Measurements from ENCODE around the gene PPIL4.
"Not testable (repeated sequence)": the region's sequence is repeated elsewhere in the genome, so short reads cannot be mapped to it uniquely, and the experiment has no call there.

PPIL4 gene

DNA sequence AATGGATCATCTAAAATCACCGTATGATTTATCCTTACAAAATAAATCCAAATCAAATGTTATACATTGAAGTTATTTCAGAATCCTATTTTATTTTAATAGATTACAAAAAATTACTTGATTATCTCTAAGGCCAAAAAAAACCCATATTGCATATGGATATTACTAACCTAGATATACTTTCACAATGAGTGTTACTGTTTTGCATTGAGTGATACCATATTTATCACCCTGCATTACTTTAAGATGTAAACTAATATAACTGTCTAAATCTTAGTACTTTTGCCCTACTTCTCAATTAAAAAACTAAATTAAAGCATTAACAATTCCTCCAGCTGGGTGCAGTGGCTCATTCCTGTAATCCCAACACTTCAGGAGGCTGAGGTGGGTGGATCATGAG lies 11.1 kb downstream of the PPIL4 start:
- DNase-seq (ENCODE audit: low read depth, low spot score): no peak
- H3K27ac ChIP-seq: no peak overlapping the region

DNA sequence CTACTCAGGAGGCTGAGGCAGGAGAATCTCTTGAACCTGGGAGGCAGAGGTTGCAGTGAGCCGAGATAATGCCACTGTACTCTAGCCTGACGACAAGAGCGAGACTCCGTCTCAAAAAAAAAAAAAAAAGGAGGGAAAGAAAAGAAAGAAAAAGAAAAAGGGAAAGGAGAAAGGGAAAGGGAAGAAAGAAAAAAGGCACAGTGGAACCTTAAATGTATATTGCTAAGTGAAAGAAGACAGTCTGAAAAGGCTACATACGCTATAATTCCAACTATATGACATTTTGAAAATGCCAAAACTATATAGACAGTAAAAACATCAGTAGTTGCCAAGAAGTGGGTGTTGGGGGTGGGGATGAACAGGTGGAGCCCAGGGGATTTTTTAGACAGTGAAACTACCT lies 16.2 kb downstream of the PPIL4 start:
- no peak for DNase-seq (ENCODE audit: low read depth, low spot score)
- no peak overlapping the region for H3K27ac ChIP-seq

DNA sequence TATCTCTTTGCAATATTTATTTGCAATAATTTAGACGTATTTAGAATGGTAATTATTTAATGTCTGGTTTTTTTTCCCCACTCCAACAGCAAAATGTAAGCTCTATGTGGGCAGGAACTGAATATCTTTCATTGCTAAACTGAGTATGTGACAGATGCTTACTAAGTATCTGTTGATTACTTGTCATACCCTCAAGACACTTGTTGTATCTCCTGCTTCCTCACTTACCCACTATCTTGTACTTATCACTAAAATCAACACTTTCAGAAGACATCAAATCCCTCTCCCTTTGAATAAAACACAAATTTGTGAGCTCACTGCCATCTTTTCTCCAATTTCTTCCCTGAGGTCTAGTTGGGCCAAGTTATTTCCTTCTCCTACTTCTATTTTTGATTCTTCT lies 30.3 kb downstream of the PPIL4 start:
- DNase-seq (ENCODE audit: low read depth, low spot score): no peak
- no peak overlapping the region for H3K27ac ChIP-seq

DNA sequence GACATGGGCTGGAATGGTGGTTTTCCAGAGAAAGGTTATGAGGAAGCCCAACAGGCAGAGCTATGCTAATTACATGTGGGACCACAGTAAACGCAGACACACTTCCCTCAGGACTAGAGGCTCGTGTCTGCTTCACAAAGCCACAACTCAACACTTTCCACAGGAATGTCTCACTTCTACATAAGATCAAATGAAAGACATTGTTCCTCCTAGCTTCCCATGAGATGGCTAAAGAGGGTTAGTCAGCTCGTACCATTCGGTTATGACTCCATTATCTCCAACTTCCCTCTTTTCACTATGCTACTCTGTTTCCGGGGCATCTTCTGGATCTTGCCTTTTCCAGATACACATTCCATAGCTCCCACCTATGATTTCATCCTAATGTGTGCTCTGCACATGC lies 31.9 kb downstream of the PPIL4 start:
- no peak for DNase-seq (ENCODE audit: low read depth, low spot score)
- H3K27ac ChIP-seq: no peak overlapping the region

DNA sequence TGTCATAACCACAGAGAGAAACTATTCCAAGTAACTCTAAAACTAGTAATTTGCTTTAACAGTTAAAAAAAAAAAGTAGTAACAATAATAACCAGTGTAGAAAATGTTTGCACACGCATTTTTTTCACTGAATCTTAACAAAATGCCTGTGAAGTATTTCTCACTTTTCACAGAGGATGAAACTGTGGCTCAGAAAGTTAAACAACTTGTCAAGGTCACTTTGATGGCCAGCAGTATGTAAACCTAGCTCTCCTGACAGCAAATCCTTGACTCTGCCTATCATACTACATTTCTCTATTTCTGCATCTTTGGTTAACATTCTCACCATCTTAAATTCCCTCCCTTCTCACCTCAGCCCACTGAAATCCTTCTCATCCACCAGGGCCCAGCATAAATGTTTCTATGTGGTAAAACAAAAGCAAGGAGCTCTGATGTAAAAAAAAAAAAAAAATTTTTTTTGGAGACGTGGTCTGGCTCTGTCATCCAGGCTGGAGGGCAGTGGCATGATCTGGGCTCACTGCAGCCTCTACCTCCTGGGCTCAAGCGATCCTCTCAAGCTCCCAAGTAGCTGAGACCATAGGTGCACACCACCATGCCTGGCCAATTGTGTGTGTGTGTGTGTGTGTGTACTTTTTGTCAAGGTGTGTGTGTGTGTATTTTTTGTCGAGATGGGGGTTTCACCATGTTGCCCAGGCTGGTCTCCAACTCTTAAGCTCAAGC lies 34.9 kb downstream of the PPIL4 start:
- DNase-seq (ENCODE audit: low read depth, low spot score): no peak
- H3K27ac ChIP-seq: no peak overlapping the region

DNA sequence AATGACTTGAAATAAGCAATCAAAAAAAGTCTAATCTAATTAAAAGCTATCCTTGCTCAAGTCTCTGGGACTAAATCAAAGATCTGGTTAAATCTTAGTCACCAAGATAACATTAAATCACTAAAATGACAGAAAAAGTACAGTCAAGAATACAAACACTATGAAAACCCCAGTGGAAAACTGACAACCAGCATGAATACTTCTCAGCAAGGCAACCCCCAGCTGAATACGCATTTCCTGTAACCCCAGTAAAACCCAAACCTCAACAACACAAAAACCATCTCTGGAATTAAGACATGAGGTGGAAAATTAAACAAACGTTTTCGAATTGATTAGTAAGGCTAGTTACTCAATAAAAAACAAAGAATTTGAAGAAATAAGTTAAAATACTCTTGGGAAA lies 37.4 kb downstream of the PPIL4 start:
- H3K27ac ChIP-seq: no peak overlapping the region
- no peak for DNase-seq (ENCODE audit: low read depth, low spot score)

DNA sequence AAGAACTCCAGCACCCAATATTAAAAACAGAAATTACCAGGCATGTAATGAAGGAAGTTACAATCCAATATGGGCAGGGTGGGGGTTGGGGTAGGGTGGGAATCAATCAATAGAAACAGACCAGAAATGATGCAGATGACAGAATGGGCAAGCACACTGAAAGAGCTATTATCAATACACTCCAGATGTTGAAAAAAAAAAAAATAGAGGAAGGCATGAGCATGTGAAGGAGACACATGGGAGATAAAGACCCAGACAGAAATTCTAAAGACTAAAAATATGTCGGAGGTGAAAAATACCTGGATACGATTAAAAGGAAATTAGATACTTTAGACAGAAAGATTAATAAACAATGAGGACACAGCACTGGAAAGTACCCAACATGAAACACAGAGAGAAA lies 42.0 kb downstream of the PPIL4 start:
- no peak overlapping the region for H3K27ac ChIP-seq
- DNase-seq (ENCODE audit: low read depth, low spot score): no peak

DNA sequence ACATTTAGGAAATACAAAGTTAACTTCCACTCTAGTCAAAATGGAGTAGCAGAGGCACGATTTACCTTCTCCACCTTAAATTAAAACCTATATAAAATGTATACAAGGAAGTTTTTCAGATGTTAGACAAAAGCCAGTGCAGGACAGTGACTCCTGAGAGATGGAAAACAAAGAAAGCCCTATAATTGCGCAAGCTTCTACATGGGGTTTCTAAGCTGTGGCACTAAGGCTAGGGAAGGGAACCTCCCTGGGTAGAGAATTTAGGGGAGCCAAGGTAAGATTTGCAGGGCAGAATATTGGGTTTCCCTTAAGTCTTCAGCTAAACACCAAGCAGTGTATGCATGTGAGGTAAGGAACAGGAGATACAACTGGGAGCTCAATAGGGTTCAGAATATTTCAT lies 42.6 kb downstream of the PPIL4 start:
- DNase-seq (ENCODE audit: low read depth, low spot score): no peak
- no peak overlapping the region for H3K27ac ChIP-seq

DNA sequence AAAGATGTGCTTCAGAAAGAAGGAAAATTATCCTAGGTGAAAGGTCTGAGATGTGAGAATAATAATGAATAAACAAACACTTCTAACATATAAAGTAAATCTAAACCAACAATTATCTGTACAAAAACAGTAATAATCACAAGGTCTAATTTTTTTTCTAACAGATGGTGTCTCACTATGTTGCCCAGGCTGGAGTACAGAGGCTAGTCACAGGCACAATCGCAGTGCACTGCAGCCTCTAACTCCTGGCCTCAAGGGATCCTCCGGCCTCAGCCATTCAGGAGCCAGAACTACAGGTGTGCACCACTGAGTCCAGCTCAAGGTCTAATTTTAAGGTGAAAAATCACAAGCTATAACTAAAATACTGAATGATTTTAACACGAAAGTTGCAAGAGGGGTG lies 44.1 kb downstream of the PPIL4 start:
- DNase-seq (ENCODE audit: low read depth, low spot score): no peak
- H3K27ac ChIP-seq: no peak overlapping the region

DNA sequence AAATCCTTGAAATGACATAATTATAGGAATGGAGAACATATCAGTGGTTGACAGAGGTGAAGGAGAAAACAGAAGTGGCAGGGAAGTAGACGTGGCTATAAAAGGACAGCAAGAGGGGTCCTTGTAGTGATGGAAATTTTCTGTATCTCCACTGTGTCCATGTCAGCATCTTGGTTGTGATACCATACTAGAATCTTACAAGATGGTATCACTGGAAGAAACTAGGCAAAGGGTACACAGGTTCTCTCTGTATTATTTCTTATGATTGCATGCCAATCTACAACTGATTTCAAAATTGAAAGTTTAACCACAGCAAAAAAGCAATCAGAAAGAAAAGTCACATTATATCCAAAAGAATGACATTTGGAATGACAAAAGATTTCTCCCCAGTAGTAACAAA lies 44.6 kb downstream of the PPIL4 start:
- no peak for DNase-seq (ENCODE audit: low read depth, low spot score)
- H3K27ac ChIP-seq: no peak overlapping the region

DNA sequence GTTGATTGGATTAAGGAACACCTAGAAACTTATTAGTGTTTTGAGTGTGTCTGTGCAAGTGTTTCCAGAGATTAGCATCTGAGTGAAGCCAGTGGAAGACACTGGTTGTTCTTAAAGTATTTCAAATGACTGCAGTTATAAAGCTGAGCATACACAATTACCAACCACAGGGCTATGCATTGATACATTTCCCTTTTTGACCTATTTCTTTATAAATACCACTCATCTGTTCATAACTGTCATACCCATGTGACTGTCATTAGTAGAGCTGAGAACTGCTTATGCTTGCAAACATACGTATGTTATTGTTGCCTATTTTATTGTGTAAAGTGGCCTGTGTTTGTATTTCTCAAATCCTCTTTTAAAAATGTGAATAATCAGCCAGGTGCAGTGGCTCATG lies 45.7 kb downstream of the PPIL4 start:
- no peak overlapping the region for H3K27ac ChIP-seq
- DNase-seq (ENCODE audit: low read depth, low spot score): no peak

DNA sequence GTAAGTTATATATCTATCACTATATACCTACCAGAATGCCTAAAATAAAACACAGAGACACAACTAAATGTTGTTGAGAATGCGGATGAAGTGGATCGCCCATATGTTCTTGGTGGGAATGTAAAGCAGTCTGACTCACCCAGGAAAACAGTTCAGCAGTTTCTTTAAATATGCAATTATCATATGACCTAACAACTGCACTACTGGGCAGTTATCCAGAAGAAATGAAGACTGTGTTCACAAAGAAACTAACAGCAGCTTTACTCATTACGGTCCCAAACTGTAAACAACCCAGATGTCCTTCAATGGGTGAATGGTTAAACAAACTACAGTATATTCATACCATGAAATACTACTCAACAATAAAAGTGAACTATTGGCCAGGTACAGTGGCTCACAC lies 46.8 kb downstream of the PPIL4 start:
- H3K27ac ChIP-seq: no peak overlapping the region
- peak; percentile 33 for DNase-seq (ENCODE audit: low read depth, low spot score)

DNA sequence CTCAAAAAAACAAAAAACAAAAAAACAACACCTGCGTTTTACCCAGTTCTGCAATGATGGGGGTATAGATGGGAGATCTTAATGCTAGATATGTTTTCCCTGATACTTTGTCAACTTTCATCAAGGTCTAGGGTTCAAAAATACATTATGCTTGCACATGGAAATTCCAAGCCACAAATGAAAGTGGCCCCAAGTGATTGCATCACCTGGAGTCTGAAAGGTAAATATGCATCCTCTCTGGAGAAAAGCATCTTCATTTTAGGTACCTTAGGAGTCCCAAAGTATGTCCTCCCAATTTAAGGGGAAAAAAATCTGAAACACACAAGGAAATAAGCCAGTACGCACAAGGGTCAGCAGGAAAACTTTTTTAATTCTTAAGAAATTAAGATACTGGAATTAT lies 48.5 kb downstream of the PPIL4 start:
- DNase-seq (ENCODE audit: low read depth, low spot score): no peak
- H3K27ac ChIP-seq: no peak overlapping the region

DNA sequence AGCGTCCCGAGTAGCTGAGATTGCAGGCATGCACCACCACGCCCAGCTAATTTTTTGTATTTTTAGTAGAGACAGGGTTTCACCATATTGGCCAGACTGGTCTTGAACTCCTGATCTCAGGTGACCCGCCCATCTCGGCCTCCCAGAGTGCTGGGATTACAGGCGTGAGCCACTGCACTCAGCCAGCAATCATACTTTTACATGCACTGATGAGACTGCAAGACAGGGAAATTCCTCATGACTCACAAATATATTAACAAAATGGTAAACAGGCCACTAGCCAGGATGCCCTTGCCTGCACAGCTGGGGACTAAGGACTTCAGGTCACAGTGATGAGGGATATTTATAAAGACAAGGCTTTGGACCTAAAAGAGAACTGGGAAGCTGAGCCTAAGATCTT lies 49.2 kb downstream of the PPIL4 start:
- H3K27ac ChIP-seq; DNase-seq (ENCODE audit: low read depth, low spot score): not testable (repeated sequence)

DNA sequence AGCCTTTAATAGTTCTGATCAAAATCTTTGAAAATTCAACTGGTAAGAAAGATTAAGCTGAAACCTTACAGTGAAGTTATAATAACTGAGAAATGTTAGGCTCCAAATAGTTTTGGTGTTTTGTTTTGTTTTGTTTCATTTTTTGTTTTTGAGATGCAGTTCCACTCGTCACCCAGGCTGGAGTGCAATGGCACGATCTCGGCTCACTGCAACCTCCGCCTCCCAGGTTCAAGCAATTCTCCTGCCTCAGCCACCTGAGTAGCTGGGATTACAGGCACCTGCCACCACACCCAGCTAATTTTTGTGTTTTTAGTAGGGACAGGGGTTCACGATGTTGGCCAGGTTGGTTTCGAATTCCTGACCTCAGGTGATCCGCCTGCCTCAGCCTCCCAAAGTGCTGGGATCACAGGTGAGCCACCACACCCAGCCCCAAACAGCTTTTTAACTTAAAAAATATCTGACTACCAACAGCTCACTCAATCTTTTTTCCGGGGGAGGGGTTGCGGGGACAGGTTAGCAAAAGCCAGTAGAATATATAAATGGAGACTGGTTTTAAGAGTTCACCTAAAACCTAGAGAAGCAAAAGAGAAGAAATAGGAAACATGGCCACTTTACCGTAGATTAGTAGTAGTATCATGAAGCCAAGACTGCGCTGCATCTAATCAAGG lies 50.4 kb downstream of the PPIL4 start:
- DNase-seq (ENCODE audit: low read depth, low spot score); H3K27ac ChIP-seq: not testable (repeated sequence)

DNA sequence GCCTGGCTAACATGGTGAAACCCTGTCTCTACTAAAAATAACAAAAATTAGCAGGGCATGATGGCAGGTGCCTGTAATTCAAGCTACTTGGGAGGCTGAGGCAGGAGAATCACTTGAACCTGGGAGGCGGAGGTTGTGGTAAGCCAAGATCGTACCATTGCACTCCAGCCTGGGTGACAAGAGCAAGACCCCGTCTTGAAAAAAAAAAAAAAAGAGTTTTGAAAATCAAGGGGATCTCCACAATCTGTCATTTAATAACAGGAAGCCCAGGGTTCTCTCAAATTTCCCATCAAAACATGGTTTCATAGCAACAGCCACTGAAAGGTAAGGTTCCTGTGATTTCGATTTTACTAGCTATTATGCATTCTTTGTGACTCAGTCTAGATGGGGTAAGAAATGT lies 51.0 kb downstream of the PPIL4 start:
- not testable (repeated sequence) for H3K27ac ChIP-seq

DNA sequence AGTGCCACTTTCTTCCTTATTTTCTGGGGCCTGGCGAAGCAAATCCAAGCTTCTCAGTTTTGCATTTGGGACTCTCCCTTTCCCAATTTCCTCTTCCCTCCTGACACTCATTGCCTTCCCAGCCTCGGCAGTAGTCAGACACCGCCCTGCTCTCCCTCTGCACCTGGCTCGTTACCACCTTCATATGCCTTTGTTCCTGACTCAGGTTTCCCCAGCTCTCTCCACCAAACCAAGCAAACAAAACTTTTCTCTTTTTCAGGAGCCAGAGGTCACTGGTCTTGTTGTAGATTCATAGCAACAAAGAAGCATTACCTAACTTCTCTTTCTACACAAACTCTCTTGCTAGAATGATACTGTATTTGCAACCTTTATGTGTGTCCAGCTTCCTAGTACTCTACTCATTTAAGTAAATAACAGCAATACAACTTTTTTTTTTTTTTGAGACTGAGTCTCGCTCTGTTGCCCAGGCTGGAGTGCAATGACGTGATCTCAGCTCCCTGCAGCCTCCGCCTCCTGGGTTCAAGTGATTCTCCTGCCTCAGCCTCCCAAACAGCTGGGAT lies 52.0 kb downstream of the PPIL4 start:
- no peak overlapping the region for H3K27ac ChIP-seq

More for the DNA sequence above, 51.0 kb downstream of the PPIL4 start:
- DNase-seq (ENCODE audit: low read depth, low spot score): not testable (repeated sequence)

DNA sequence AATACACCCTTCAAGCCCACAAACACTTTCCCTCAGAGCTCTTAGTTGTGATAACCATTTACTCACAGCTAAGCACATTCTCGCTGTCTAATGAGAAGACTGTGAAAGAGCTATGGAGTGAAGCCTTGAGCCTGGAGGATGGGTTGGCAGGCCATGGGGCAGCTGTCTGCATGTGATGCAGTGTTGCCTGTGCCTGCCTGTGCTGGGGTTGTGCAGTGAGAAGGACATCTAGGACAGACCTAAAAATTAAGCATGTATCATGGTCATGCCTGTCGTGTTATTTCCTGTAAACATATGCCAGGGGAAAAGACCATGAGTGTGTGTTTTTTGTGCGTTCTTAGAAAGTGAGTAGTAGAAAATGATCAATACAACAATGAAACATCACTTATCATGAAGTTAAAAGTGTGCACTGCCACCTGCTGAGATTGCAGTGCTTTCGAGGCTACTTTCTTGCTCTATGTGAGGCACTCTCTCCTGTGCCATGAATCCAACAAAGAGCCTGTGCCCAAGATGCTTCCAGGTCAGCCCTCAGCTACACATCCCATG lies 53.0 kb downstream of the PPIL4 start:
- no peak for DNase-seq (ENCODE audit: low read depth, low spot score)
- no peak overlapping the region for H3K27ac ChIP-seq

More for the DNA sequence above, 52.0 kb downstream of the PPIL4 start:
- DNase-seq (ENCODE audit: low read depth, low spot score): no peak

DNA sequence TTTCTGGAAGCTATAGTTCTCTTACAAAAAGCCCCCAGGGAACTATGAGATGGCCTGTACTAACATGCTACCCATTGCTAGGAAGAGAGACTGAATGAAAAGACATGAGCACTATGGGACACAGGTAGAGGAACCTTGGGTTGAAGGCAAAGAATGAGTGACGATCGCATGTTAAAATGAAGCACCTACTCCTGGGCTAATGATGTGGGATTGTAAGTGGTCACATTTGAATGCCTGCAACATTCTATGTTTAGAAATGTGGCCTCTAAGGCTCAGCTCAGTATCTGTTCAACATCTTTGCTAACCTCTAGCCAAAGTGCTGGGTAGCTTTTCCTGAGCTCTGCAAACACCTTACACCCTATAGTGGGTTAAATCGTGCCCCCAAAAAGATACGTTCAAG lies 55.9 kb downstream of the PPIL4 start:
- H3K27ac ChIP-seq: no peak overlapping the region
- DNase-seq (ENCODE audit: low read depth, low spot score): no peak

DNA sequence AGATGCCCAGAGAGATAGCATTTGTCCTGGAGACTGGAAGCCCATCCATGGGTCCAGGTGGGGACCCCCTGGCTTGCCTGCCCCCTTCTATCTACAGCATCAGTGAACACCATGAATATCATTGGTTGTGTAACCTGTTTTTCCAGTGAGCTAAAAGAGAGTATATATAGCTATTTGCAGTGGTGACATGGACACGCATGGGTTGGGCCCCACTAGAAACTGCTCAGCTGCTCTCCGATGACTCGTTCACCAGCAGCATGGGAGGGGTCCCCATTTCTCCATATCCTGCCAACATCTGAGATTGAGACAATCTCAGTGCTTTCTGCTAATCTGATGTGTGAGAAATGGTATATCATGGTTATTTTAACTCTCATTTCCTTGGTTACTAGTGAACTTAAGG lies 57.0 kb downstream of the PPIL4 start:
- DNase-seq (ENCODE audit: low read depth, low spot score): no peak
- no peak overlapping the region for H3K27ac ChIP-seq

DNA sequence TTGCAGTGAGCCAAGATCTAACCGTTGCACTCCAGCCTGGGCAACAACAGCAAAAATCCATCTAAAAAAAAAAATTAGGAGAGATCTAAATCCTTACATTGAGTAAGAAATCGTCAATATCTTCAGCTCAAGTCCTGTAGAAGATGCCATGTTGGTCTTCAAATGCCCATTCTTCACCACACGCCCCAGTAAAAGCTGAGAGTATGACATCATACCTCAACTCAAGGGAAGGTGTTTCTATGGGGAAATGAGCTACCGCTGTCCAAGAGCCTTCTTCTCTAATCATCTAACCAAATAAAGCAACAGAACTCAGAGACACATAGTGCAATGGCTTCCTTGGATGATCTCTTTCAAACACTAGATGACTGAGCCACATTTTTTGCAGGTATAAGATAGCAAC lies 58.5 kb downstream of the PPIL4 start:
- H3K27ac ChIP-seq: no peak overlapping the region
- no peak for DNase-seq (ENCODE audit: low read depth, low spot score)

Data from epithelial cell of prostate (primary cell).